ENCODE measurements around the gene LITAF. TPM values are rescaled to one million over a fixed set of nuclear protein-coding genes. Genes with fewer than 3 reads are reported as not detected.

LITAF gene
- total RNA-seq, 1 donor from 2014 or later, result 30.4 TPM

- no peak overlapping the region for H3K4me3 ChIP-seq (ENCODE audit: low read depth, low read length)
- no peak for DNase-seq (ENCODE audit: low read depth)
- TF ChIP-seq CTCF (conservative IDR thresholded peaks at IDR 0.05; ENCODE audit: low read depth, low read length), result no peak
Observed at GRCh38 chr16:11627292-11627663, 40.6 kb upstream of the LITAF start.

- H3K4me3 ChIP-seq (ENCODE audit: low read depth, low read length), result no peak overlapping the region
- no peak for TF ChIP-seq CTCF (conservative IDR thresholded peaks at IDR 0.05; ENCODE audit: low read depth, low read length)
- DNase-seq (ENCODE audit: low read depth), result no peak
Observed at GRCh38 chr16:11626657-11627291, 40.1 kb upstream of the LITAF start.

GRCh38 chr16:11625769-11626168 lies 39.0 kb upstream of the LITAF start:
- TF ChIP-seq CTCF (conservative IDR thresholded peaks at IDR 0.05; ENCODE audit: low read depth, low read length), result no peak
- no peak for DNase-seq (ENCODE audit: low read depth)
- H3K4me3 ChIP-seq (ENCODE audit: low read depth, low read length), result no peak overlapping the region

- no peak overlapping the region for H3K4me3 ChIP-seq (ENCODE audit: low read depth, low read length)
- no peak for TF ChIP-seq CTCF (conservative IDR thresholded peaks at IDR 0.05; ENCODE audit: low read depth, low read length)
- DNase-seq (ENCODE audit: low read depth), result no peak
Observed at GRCh38 chr16:11624636-11625607, 38.2 kb upstream of the LITAF start.

- no peak for TF ChIP-seq CTCF (conservative IDR thresholded peaks at IDR 0.05; ENCODE audit: low read depth, low read length)
- no peak overlapping the region for H3K4me3 ChIP-seq (ENCODE audit: low read depth, low read length)
- DNase-seq (ENCODE audit: low read depth), result no peak
Observed at GRCh38 chr16:11624205-11624604, 37.5 kb upstream of the LITAF start.

- no peak for TF ChIP-seq CTCF (conservative IDR thresholded peaks at IDR 0.05; ENCODE audit: low read depth, low read length)
- DNase-seq (ENCODE audit: low read depth), result no peak
- no peak overlapping the region for H3K4me3 ChIP-seq (ENCODE audit: low read depth, low read length)
Observed at GRCh38 chr16:11621920-11622651, 35.4 kb upstream of the LITAF start.
